NCI-H128 (cell line): ENCODE results near the gene RAP1B.

Experiments
- DNase-seq: peaks from one replicate; lab custom pipeline; 2025; ENCODE audit not compliant: unreplicated experiment; lab: John Stamatoyannopoulos, UW

RAP1B gene

GRCh38 chr12:68610370-68611093, at the start of gene RAP1B:
RAP1B (plus strand) TSS chr12:68610899; CDS start chr12:68648725, 37,826 bp downstream.
- DNase-seq: peak; percentile 82

- no peak for DNase-seq
Observed at GRCh38 chr12:68561830-68562229, 48.9 kb upstream of the RAP1B start.

DNA sequence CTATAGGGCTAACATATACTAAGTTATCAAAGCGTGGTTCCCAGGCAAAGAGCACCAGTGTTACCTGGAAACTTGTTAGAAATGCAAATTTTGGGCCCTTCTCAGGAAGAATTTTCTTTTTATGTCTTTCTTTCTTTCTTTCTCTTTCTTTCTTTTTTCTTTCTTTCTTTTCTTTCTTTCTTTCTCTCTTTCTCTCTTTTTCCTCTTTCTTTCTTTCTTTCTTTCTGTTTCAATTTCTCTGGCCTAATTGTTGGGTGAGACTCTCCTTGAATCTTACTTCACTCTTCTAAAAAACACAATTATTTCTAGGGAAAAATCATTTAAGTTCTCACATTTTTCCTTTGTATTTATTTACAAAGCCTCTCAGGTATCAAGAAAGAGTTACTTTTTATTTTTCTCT, 46.5 kb upstream of the RAP1B start:
- no peak for DNase-seq

DNA sequence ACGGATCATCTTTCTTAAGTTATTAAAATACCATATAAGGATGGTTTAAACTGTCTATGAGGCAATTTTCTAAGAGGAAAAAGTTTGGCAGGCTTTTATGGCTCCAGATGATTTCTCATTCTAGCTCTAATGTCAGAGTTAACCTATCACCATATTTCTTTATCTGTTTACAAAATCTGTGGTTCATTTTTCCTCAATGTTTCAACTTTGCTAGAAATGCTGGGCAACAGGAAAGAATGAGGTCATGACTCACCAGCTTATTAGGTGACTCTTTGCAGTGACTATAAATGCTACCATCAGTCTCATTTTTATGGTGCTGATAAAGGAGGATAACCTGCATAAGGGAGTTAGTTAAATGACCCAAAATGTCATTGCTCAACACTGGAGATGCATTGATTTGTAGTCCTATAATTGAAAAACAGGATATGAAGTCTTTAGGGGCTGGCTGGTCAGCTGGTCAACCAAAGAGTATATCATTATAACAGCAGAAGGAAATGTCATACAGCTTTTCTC, 45.3 kb upstream of the RAP1B start:
- DNase-seq: no peak

DNA sequence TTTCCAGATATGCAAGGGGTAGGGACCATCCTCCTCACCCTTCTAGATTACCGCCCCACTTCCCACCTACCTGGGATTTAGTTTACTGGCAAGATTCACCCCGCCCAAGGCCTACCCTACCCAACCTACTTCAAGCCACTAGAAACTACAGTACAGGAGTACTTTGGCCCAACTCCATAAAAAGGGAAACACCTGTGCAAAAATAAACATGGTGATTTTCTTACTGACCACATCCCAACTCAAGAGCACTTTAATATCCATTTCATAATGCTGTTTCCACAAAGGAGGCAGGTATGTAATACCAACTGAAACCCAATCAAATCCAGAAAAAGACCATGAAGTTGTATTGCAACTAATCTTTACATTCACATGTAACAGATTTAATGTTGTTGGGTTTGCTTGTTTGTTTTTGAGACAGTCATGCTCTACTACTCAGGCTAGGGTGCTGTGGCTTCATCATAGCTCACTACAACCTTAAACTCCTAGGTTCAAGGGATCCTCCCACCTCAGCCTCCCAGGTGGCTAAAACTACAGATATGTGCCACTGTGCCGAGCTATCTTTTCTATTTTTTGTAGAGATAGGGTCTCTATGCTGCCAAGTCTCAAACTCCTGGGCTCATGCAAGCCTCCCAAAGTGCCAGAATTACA, 41.7 kb upstream of the RAP1B start:
- peak; percentile 34 for DNase-seq

- no peak for DNase-seq
Observed at GRCh38 chr12:68572661-68573060, 38.0 kb upstream of the RAP1B start.

- no peak for DNase-seq
Observed at GRCh38 chr12:68573406-68573805, 37.3 kb upstream of the RAP1B start.

- no peak for DNase-seq
Observed at GRCh38 chr12:68577949-68578348, 32.8 kb upstream of the RAP1B start.

- no peak for DNase-seq
Observed at GRCh38 chr12:68578765-68579164, 31.9 kb upstream of the RAP1B start.

GRCh38 chr12:68579254-68579653, 31.4 kb upstream of the RAP1B start:
- no peak for DNase-seq

- DNase-seq: no peak
Observed at GRCh38 chr12:68580911-68581310, 29.8 kb upstream of the RAP1B start.

DNA sequence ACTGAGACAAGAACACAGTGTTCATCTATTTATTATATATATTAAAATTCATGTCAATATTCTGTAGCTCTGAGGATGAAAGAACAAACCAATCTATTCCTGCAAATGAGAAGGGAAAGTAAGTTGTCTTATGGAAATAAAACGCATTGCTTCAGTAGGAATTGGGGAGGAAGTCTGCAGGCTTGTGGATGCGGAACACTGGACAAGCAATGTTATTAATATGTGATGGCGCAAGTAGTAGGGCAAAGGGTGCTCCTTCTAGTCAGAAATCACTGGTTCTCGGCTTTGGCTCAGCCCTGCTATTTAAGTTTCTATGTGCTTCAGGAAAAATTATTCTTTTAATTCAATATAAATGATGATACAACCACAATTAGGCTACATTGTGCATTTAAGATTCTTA, 28.8 kb upstream of the RAP1B start:
- no peak for DNase-seq

GRCh38 chr12:68585966-68586365, 24.7 kb upstream of the RAP1B start:
- no peak for DNase-seq

DNA sequence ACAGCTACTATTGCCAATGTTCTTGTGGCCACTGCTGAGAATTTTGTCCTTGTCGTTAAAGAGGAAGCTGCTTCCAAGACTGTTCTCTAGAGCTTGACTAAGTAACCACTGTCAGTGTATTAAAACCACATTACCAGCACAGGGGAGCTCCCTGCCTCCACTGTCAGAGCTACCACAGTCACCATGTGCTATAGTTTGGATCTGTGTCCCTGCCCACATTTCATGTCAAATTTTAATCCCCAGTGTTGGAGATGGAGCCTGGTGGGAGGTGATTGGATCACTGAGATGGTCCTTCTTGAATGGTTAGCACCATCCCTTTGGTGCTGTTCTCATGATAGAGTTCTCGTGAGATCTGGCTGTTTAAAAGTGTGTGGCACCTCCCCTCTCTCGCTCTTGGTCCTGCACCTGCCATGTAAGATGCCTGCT, 23.2 kb upstream of the RAP1B start:
- no peak for DNase-seq

DNA sequence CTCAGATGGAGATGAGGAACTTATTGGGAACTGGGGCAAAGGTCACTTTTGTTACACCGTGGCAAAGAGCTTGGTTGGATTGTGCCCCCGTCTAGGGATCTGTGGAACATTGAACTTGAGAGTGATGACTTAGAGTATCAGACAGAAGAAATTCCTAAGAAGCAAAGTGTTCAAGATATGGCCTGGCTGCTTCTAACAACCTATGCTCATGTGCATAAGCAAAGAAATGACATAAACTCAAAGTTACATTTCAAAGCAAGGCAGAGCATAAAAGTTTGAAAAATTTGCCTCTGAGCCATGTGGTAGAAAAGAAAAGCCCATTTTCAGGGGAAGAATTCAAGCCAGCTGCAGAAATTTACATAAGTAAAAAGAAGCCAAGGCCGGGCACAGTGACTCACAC, 21.5 kb upstream of the RAP1B start:
- no peak for DNase-seq

DNA sequence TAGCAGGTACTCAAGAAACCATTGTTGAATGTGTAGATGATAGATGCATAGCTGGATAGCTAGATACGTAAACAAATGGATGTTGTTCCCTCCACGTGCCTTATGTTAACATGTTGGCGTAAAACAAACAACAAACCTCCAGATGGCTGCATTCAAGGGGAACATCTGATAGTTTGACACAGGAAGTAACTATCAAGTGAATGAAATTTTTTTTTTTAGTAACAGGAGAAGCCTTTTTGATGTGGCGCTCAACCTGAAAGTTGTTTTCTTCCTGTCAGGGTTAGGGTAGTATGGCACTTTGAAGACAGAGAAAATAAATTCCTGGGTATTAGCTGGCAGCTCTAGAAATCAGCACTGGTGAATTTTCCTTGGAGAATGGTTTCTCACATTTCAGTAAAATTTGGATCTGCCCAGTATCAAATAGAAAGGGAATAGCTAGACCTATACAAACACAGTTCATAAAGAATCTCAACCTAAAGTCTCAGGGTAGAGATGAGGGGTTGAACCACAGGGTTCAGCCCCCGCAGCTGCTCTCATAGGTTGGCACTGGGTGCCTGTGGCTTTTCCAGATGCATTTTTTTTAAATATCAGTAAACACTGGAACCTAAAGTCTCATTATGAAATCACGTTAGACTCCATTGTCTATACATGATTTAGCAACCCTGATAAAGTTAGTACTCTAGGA, 18.8 kb upstream of the RAP1B start:
- no peak for DNase-seq

DNA sequence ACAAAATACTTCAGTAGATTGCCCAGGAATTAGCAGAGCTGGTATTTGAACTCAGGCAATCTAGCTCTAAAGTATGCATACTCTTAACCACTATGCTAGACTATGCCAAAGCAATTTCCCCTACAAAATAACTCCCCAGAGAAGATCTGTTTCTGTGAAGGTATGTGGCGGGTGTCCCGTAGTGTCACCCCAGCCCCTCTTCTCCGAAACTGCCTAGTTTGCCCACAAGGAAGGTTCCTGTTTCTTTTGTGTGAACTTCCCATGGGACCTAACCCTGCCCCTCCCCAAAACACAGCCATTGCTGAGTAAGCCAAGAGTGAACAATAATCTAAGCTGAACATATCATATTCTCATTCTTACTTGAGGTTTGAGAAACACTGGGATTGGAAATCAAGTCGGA, 15.5 kb upstream of the RAP1B start:
- no peak for DNase-seq

DNA sequence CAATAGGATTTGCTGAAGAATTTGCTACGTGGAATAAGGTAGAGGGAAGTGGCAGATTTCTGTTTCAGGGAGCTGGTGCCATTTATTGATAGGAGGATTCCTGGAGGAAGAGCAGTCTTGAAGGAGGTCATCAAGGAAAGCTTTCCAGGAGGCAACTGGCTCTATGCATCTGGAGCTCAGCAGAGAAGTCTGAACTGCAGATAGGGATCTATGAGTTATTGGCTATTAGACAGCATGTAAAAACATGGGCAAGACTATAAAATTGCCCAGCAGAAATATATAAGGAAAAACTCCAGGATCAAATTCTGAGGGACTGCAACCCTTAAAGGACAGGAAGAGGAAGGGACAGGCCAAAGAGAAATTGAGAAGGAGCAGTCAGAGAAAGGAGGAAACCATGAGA, 8.9 kb upstream of the RAP1B start:
- DNase-seq: no peak

GRCh38 chr12:68602720-68603119, 8.0 kb upstream of the RAP1B start:
- no peak for DNase-seq

DNA sequence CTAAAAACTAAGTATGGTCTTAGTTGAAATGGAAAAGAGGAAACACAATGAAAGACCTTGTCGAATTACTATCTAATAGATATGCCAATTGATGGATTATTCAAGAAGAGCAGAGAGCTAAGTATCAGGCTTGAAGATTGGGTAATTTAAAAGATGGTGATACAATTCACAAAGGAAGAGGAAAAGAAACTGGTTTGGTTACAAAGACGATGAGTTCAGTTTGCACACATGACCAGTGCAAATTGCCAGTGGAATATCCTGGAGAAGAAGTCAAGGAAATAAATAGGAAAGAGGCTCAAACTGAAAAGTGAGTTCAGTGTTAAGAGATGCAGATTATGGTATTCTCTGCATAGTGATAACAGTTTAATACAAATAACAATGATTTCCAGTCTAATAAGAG, 2.5 kb upstream of the RAP1B start:
- DNase-seq: no peak

DNA sequence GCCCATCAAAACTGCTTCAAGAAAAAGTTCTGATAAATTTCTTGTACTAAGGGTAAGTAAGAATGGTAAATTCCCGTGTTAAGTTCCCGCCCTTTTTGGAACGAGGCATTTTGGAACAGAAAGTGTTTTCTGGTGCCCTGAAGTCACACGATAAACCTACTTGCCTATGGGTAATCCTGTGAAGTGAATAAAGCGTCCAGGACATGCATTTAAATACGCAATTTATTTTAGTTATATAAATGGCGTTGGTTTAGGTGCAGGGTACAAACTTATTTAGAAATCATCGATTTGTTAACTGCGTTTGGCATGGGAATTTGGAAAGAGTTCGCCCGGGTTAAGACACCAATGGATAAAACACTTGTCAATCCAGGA, 715 bp upstream of the RAP1B start:
- no peak for DNase-seq
